ENCODE data around the gene CLDN10. TPM values are rescaled to one million over a fixed set of nuclear protein-coding genes. Genes with fewer than 3 reads are reported as not detected.
"Not testable (repeated sequence)": the region's sequence is repeated elsewhere in the genome, so short reads cannot be mapped to it uniquely, and the experiment has no call there.

Gene CLDN10
- total RNA-seq, 4 donors from 2014 or later = not detected

GRCh38 chr13:95512424-95512823 is 40.1 kb upstream of the CLDN10 start:
- no peak for ATAC-seq
- intact Hi-C loops (cut with DNase I; ENCODE audit: low total_unique reads) (no loop called here), in situ Hi-C loops (cut with MboI; ENCODE audit: low sequenced_read_pairs in 4 of 4) (loop anchor here in 1 of 4 donors (25.0 kb wide), 1 partner anchor 325 kb away; no protein-coding TSS in a partner anchor)
- Histone ChIP-seq H3K4me1 (no peaks in the 10 kb centered on the region), H3K4me3 (no peak overlapping the region), H3K9me3 (no peaks in the 10 kb centered on the region), H3K27me3 (no peaks in the 10 kb centered on the region), H3K36me3 (no peaks in the 10 kb centered on the region), H3K27ac (no peak overlapping the region)
- TF ChIP-seq POLR2A (IDR thresholded peaks at IDR 0.05) (no peak), CTCF (IDR thresholded peaks at IDR 0.05 in 4 of 5, conservative IDR thresholded peaks at IDR 0.05 in 1 of 5) (no peak)
- no peak for DNase-seq

- Histone ChIP-seq H3K27ac (no peak overlapping the region), H3K4me3 (no peak overlapping the region), H3K4me1 (no peaks in the 10 kb centered on the region), H3K27me3 (no peaks in the 10 kb centered on the region), H3K36me3 (no peaks in the 10 kb centered on the region), H3K9me3 (no peaks in the 10 kb centered on the region)
- in situ Hi-C loops (cut with MboI; ENCODE audit: low sequenced_read_pairs in 4 of 4) = loop anchor here in 1 of 4 donors (25.0 kb wide), 1 partner anchor 324 kb away; no protein-coding TSS in a partner anchor
- TF ChIP-seq POLR2A (IDR thresholded peaks at IDR 0.05) (no peak), CTCF (IDR thresholded peaks at IDR 0.05 in 4 of 5, conservative IDR thresholded peaks at IDR 0.05 in 1 of 5) (no peak)
- ATAC-seq (no peak), DNase-seq (no peak)
- intact Hi-C loops (cut with DNase I; ENCODE audit: low total_unique reads) = no loop called here
Measured at GRCh38 chr13:95512957-95513356, 39.6 kb upstream of the CLDN10 start.

- intact Hi-C loops (cut with DNase I; ENCODE audit: low total_unique reads); DNase-seq; H3K9me3 ChIP-seq; H3K27me3 ChIP-seq; H3K27ac ChIP-seq; H3K36me3 ChIP-seq; ATAC-seq; H3K4me1 ChIP-seq; H3K4me3 ChIP-seq: not testable (repeated sequence)
- in situ Hi-C loops (cut with MboI; ENCODE audit: low sequenced_read_pairs in 4 of 4) = loop anchor here in 1 of 4 donors (25.0 kb wide), 1 partner anchor 322 kb away; no protein-coding TSS in a partner anchor
Measured at GRCh38 chr13:95515606-95516005, 36.9 kb upstream of the CLDN10 start.

- no peak overlapping the region for H3K27ac ChIP-seq
- H3K9me3 ChIP-seq = no peaks in the 10 kb centered on the region
- intact Hi-C loops (cut with DNase I; ENCODE audit: low total_unique reads) = no loop called here
- H3K4me1 ChIP-seq = no peaks in the 10 kb centered on the region
- DNase-seq (no peak), ATAC-seq (no peak)
- in situ Hi-C loops (cut with MboI; ENCODE audit: low sequenced_read_pairs in 4 of 4) = loop anchor here in 1 of 4 donors (25.0 kb wide), 1 partner anchor 321 kb away; no protein-coding TSS in a partner anchor
- TF ChIP-seq POLR2A (IDR thresholded peaks at IDR 0.05) = no peak
- TF ChIP-seq CTCF (IDR thresholded peaks at IDR 0.05 in 4 of 5, conservative IDR thresholded peaks at IDR 0.05 in 1 of 5) = no peak
- no peaks in the 10 kb centered on the region for H3K27me3 ChIP-seq
- H3K4me3 ChIP-seq = no peak overlapping the region
- H3K36me3 ChIP-seq = no peaks in the 10 kb centered on the region
Measured at GRCh38 chr13:95516021-95516420, 36.5 kb upstream of the CLDN10 start.

GRCh38 chr13:95516492-95516891 is 36.0 kb upstream of the CLDN10 start:
- no peak overlapping the region for H3K27ac ChIP-seq
- no peak overlapping the region for H3K4me3 ChIP-seq
- no peak for TF ChIP-seq POLR2A (IDR thresholded peaks at IDR 0.05)
- TF ChIP-seq CTCF (IDR thresholded peaks at IDR 0.05 in 4 of 5, conservative IDR thresholded peaks at IDR 0.05 in 1 of 5) = no peak
- in situ Hi-C loops (cut with MboI; ENCODE audit: low sequenced_read_pairs in 4 of 4) = loop anchor here in 1 of 4 donors (25.0 kb wide), 1 partner anchor 321 kb away; no protein-coding TSS in a partner anchor
- DNase-seq = no peak
- H3K4me1 ChIP-seq = no peaks in the 10 kb centered on the region
- no peak for ATAC-seq
- intact Hi-C loops (cut with DNase I; ENCODE audit: low total_unique reads) = no loop called here
- no peaks in the 10 kb centered on the region for H3K36me3 ChIP-seq
- no peaks in the 10 kb centered on the region for H3K27me3 ChIP-seq
- H3K9me3 ChIP-seq = no peaks in the 10 kb centered on the region
